PC-3 (cell line): Measurements from ENCODE around the gene ZNF346. TPM values are rescaled to one million over a fixed set of nuclear protein-coding genes. Genes with fewer than 3 reads are reported as not detected.
"Not testable (repeated sequence)": the region's sequence is repeated elsewhere in the genome, so short reads cannot be mapped to it uniquely, and the experiment has no call there.

ENCODE experiments used
- ATAC-seq: fragments of 200-7000 bp; cut with Tn5 transposase; 2 replicates; pipeline ENCODE4 v1.9.1; 2020; ENCODE audit warnings: mild to moderate bottlenecking, moderate library complexity
- BruUV-seq: library from RNA; stranded (reverse); fragments of 400-500 nt; replicated peaks from 2 replicates; lab custom pipeline; 2021; lab: Mats Ljungman, UMichigan
- CTCF ChIA-PET: fragments of 300-600 bp; sonication (Branson Sonifier 250); formaldehyde crosslinking; loops from one replicate; lab custom pipeline; 2022; ENCODE audit warnings: antibody characterized with exemption; lab: Charles Lee
- POLR2A ChIA-PET: fragments of 300-600 bp; sonication (Branson Sonifier 250); formaldehyde crosslinking; loops from one replicate; lab custom pipeline; 2022; ENCODE audit warnings: antibody characterized with exemption; ENCODE audit not compliant: unreplicated experiment; lab: Charles Lee
- DNase-seq: peaks from one replicate; pipeline ENCODE4 v3.0.0-alpha.2; 2015
- H2AFZ ChIP-seq: fragments of 300-600 bp; sonication (generic); 2 replicates; pipeline ENCODE4 v1.6.0; 2016; ENCODE audit warnings: antibody characterized with exemption, low read length
- H3F3A ChIP-seq: fragments of 300-600 bp; sonication (generic); one replicate; pipeline ENCODE4 v1.6.0; 2017; ENCODE audit warnings: antibody characterized with exemption, low read length, control low read depth, mild to moderate bottlenecking; ENCODE audit not compliant: unreplicated experiment
- H3K27ac ChIP-seq: fragments of 300-600 bp; sonication (generic); 2 replicates; pipeline ENCODE4 v1.5.1; 2016; ENCODE audit warnings: mild to moderate bottlenecking, low read length
- H3K27me3 ChIP-seq: fragments of 300-600 bp; sonication (generic); 2 replicates; pipeline ENCODE4 v1.6.1; 2016; ENCODE audit warnings: low read length, mixed read lengths
- H3K36me3 ChIP-seq: fragments of 300-600 bp; sonication (generic); 2 replicates; pipeline ENCODE4 v1.6.1; 2016; ENCODE audit warnings: low read depth, mixed run types, low read length, mixed read lengths
- H3K4me1 ChIP-seq: fragments of 300-600 bp; sonication (generic); 2 replicates; pipeline ENCODE4 v1.5.1; 2016; ENCODE audit warnings: low read length; ENCODE audit not compliant: insufficient read depth
- H3K4me2 ChIP-seq: fragments of 300-600 bp; sonication (generic); 2 replicates; pipeline ENCODE4 v1.6.0; 2016; ENCODE audit warnings: low read length
- H3K4me3 ChIP-seq: fragments of 300-600 bp; sonication (generic); 2 replicates; pipeline ENCODE4 v1.5.1; 2016; ENCODE audit warnings: mild to moderate bottlenecking, low read length, mixed read lengths
- H3K79me2 ChIP-seq: fragments of 300-600 bp; sonication (generic); 2 replicates; pipeline ENCODE4 v1.6.1; 2017; ENCODE audit warnings: low read length, mixed read lengths
- H3K9ac ChIP-seq: fragments of 300-600 bp; sonication (generic); 2 replicates; pipeline ENCODE4 v1.6.0; 2016; ENCODE audit warnings: mild to moderate bottlenecking, low read length
- H3K9me2 ChIP-seq: fragments of 300-600 bp; sonication (generic); replicated peaks from 2 replicates; pipeline ENCODE4 v1.6.1; 2016; ENCODE audit warnings: mixed run types, low read length, mixed read lengths
- H3K9me3 ChIP-seq: fragments of 300-600 bp; sonication (generic); 2 replicates; pipeline ENCODE4 v1.6.1; 2016; ENCODE audit warnings: low read length, mixed read lengths
- H4K20me1 ChIP-seq: fragments of 300-600 bp; sonication (generic); 2 replicates; pipeline ENCODE4 v1.6.1; 2016; ENCODE audit warnings: low read length, mixed read lengths
- EZH2 ChIP-seq: fragments of 300-600 bp; sonication (generic); IDR thresholded peaks from one replicate; pipeline ENCODE4 v1.6.1; 2017; ENCODE audit warnings: antibody characterized with exemption, mild to moderate bottlenecking, low read length; ENCODE audit not compliant: unreplicated experiment
- intact Hi-C: fragments of 100-400 bp; cut with micrococcal nuclease; formaldehyde crosslinking; loops from 2 replicates; pipeline ENCODE4 v1.9.0; 2023
- total RNA-seq: library from RNA; depleted of rRNA; stranded (reverse); fragments of >200 nt; gene quantifications from 2 replicates; pipeline ENCODE4 v1.2.3, GENCODE V29; 2014

The ZNF346 gene
- total RNA-seq, 1 experiment from 2014 or later = 38.9 TPM

- Histone ChIP-seq H3K27ac (no peak overlapping the region), H3K4me1 (no peaks in the 10 kb centered on the region), H3K36me3 (peaks cover 11% of the 10 kb centered on the region), H3K79me2 (peaks cover 27% of the 10 kb centered on the region), H3K27me3 (no peaks in the 10 kb centered on the region), H3K4me2 (no peak overlapping the region), H4K20me1 (peaks cover 12% of the 10 kb centered on the region; the same call in 1 of the 2 replicates), H3K9ac (no peak overlapping the region), H3F3A (no peaks in the 10 kb centered on the region), H3K4me3 (no peak overlapping the region), H3K9me3 (no peaks in the 10 kb centered on the region), H2AFZ (no peak overlapping the region), H3K9me2 (no peaks in the 10 kb centered on the region)
- ChIA-PET CTCF (no interaction called here), POLR2A (no interaction called here)
- no peak for TF ChIP-seq EZH2
- no peak for DNase-seq
- BruUV-seq = no TSS peak
- peak; percentile 51; the same call in 1 of the 2 replicates for ATAC-seq
- intact Hi-C loops = no loop called here
These were observed 41.7 kb upstream of the ZNF346 start for GRCh38 chr5:176980818-176981217.

DNA sequence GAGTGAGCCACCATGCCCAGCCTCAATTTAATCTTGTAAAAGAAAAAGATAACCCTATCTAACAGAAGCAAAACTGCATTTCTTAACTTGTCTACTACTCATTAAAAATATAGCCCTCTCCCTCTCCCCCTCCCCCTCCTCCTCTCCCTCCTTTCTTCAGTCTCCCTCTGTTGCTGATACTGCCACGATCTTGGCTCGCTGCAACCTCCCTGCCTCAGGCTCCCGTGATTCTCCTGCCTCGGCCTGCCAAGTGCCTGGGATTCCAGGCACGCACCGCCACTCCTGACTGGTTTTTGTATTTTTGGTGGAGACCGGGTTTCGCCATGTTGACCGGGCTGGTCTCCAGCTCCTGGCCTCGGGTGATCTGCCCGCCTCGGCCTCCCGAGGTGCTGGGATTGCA is 39.4 kb upstream of the ZNF346 start:
- peaks cover 41% of the 10 kb centered on the region for H3K79me2 ChIP-seq
- H3K27ac ChIP-seq, H3K27me3 ChIP-seq, DNase-seq, POLR2A ChIA-PET, H3K9me3 ChIP-seq, CTCF ChIA-PET, H3F3A ChIP-seq, H2AFZ ChIP-seq, ATAC-seq, H3K9ac ChIP-seq, intact Hi-C loops, BruUV-seq, H4K20me1 ChIP-seq, H3K4me2 ChIP-seq, H3K9me2 ChIP-seq, H3K4me1 ChIP-seq, H3K4me3 ChIP-seq: not testable (repeated sequence)
- peaks cover 11% of the 10 kb centered on the region for H3K36me3 ChIP-seq

GRCh38 chr5:176983593-176983992 is 38.9 kb upstream of the ZNF346 start:
- Histone ChIP-seq H4K20me1 (0 out of 2 replicates have a peak, but pooled peaks cover 12% of the 10 kb centered on the region), H3K36me3 (peaks cover 11% of the 10 kb centered on the region), H3K79me2 (peaks cover 46% of the 10 kb centered on the region)
- H3K4me1 ChIP-seq, DNase-seq, BruUV-seq, H3K4me3 ChIP-seq, H3K27ac ChIP-seq, POLR2A ChIA-PET, ATAC-seq, H3K9me3 ChIP-seq, intact Hi-C loops, H3K27me3 ChIP-seq, H3K4me2 ChIP-seq, H3K9ac ChIP-seq, H3F3A ChIP-seq, H3K9me2 ChIP-seq, CTCF ChIA-PET, H2AFZ ChIP-seq: not testable (repeated sequence)

DNA sequence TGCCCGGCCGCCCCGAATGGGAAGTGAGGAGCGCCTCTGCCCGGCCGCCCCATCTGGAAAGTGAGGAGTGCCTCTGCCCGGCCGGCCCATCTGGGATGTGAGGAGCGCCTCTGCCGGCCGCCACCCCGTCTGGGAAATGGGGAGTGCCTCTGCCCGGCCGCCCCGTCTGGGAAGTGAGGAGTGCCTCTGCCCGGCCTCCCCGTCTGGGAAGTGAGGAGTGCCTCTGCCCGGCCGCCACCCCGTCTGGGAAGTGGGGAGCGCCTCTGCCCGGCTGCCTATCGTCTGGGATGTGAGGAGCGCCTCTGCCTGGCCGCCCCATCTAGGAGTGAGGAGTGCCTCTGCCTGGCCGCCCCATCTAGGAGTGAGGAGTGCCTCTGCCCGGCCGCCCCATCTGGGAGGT is 38.3 kb upstream of the ZNF346 start:
- H3F3A ChIP-seq, H3K9ac ChIP-seq, H3K4me2 ChIP-seq, ATAC-seq, H3K27me3 ChIP-seq, POLR2A ChIA-PET, intact Hi-C loops, H3K4me3 ChIP-seq, CTCF ChIA-PET, H3K27ac ChIP-seq, DNase-seq, H3K9me3 ChIP-seq, H3K9me2 ChIP-seq, H2AFZ ChIP-seq, H3K4me1 ChIP-seq, BruUV-seq: not testable (repeated sequence)
- H3K79me2 ChIP-seq = peaks cover 52% of the 10 kb centered on the region
- peaks cover 11% of the 10 kb centered on the region for H3K36me3 ChIP-seq
- H4K20me1 ChIP-seq = 0 out of 2 replicates have a peak, but pooled peaks cover 12% of the 10 kb centered on the region
